GM12801 (cell line): ENCODE data around the gene SLIT2.

Experiments
- TF ChIP-seq, protein P1 (sequence below): IDR thresholded peaks from one replicate; pipeline ENCODE4 v1.5.1; 2011; ENCODE audit warnings: control low read depth; ENCODE audit not compliant: insufficient read length; ENCODE audit errors: extremely low read depth

The SLIT2 gene

DNA sequence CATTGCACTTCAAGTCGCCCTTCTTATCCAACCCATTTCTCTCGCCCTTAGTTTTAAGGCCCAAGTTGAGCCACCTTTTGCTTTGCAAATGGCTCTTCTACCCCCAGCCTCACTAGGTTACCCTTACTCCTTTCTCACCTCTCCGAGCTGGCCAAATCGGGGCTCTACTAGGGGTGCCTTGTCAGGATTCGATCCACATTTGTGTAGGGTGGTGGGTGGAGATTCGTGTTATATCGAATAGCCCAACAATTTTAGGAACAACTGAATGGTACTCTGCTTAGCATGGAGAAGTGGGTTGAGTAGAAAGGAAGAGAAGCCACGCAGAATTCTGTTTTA, 3.5 kb downstream of the SLIT2 start:
- TF ChIP-seq, protein P1, sequence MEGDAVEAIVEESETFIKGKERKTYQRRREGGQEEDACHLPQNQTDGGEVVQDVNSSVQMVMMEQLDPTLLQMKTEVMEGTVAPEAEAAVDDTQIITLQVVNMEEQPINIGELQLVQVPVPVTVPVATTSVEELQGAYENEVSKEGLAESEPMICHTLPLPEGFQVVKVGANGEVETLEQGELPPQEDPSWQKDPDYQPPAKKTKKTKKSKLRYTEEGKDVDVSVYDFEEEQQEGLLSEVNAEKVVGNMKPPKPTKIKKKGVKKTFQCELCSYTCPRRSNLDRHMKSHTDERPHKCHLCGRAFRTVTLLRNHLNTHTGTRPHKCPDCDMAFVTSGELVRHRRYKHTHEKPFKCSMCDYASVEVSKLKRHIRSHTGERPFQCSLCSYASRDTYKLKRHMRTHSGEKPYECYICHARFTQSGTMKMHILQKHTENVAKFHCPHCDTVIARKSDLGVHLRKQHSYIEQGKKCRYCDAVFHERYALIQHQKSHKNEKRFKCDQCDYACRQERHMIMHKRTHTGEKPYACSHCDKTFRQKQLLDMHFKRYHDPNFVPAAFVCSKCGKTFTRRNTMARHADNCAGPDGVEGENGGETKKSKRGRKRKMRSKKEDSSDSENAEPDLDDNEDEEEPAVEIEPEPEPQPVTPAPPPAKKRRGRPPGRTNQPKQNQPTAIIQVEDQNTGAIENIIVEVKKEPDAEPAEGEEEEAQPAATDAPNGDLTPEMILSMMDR, result no peak

DNA sequence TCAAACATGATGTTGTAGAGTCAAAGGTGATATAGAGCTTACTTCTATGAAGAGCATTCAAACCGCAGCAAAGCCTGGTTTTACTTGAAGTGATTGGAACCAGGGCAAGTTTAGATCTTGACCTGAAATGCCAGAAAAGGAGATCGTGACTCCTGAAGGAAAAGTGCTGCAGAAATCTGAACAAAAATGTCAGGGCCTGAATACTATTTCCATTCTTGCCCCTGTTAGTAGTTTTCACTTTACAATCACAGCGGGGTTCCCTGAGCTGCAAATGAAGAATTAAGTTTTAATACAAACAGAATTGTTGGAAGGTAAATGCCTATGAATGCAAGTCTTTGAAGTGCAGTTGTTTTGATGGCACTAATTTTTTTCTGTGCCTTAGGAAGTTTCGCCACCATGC, 4.1 kb downstream of the SLIT2 start:
- TF ChIP-seq, protein P1, result no peak

DNA sequence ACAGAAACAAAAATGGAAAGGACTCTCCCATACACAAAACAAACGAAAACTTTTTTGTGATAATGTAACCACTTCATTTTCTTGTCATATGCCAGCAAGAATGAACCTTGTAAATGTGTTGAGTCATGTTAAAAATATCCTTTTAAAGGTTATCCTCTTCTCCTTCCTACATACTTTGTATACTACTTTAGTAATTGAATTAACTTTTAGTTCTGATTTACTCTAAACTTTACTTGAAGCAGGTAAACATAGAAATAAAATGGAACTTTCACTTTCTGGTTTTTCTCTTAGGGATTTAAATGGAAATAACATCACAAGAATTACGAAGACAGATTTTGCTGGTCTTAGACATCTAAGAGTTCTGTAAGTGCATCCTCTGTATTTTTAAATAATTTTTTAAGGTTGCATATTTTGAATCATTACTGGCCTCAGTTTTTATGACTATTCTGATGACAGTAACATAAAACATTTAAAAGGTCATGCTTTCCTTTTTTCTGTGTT, 4.7 kb downstream of the SLIT2 start:
- TF ChIP-seq, protein P1, result no peak

DNA sequence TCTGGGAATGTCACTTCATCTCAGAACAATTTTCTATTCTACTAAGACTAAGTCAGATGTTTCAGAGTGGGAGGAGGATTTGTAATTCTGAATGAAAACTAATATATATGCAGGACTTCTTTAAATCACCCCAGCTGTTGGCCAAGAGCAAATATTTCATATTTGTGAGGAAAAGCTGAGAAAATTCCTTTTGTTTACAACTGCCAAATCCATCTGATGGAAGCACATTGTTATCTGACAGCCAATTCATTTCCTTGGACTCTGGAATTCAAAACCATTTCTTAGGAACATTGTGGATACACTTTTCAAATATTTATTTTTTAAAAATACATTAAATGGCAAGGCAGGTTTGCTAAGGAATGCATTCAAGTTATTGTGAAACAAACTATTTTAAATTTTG, 8.0 kb downstream of the SLIT2 start:
- TF ChIP-seq, protein P1, result no peak

DNA sequence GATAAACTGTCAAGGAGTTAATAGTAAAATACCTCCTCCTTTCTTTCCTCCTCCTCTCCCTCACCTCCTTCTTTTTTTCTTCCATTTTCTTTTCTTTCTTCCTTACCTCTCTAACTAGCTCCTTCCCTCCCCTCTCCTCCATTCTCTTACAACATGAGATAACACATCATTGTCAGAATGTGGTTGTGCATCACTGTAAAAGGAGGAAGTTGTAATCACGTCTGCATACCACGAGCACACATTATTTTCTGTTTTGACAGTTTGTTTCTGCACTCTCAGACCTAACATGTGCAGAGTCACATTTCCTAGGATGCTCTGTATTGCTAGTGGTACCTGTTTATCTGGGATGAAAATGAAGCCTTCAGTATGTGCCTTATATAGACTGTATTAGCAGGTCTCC, 9.1 kb downstream of the SLIT2 start:
- TF ChIP-seq, protein P1, result no peak

DNA sequence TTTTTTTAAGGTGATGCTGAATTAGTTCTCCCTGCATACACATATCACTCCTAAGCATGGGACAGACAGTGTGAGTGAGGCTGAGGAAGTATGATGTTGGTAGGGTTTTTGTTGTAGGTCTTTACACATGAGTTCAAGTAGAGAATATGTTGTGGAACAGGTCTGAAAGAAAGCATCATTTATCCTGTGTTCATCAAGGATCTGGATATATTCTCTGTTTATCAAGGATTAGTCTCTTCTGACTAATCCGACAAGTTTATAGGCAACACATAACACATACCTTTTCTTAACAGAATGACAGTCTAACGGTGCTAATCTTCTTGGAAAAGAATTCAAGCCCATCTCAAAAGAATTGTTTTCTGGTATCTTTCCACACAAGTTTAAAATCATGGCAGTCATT, 10.5 kb downstream of the SLIT2 start:
- TF ChIP-seq, protein P1, result no peak

DNA sequence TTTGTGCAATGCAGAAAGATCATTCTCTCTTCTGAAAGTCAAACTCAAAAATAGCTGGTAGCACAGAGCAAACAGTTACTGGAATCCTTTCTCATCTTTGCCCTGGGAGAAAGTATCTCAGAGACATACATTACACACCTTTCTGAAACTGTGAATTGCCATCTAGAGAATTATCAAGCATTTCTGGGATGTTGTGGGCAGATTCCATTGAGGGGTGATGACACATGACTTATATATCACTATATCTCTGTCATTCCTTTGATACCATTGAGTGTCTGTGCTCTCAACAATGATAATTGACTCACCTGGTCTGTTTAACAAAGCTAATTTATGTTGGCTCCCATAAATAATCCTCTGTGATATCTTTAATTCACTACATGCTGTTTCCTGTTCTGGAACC, 13.0 kb downstream of the SLIT2 start:
- TF ChIP-seq, protein P1, result no peak

DNA sequence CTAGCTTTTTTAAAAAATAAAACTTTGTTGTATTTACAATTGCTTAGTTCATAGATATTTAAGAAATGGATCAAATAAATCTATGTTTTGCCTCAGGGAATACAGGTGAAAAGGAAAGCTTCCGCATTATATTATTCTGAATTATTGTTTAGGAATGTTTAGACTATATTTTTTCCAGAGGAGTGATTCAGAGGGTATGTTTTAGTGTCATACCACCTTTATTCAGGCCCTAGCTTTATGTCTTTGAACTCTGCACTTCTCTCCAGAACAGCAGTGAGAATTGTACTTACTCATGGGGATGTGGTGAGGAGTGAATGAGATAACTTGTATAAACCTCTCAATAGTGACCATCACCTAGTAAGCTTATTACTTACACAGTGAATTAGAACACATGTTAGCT, 14.0 kb downstream of the SLIT2 start:
- TF ChIP-seq, protein P1, result no peak
